Measurements from ENCODE around the gene POLRMT. TPM values are rescaled to one million over a fixed set of nuclear protein-coding genes. Genes with fewer than 3 reads are reported as not detected.

POLRMT gene
- total RNA-seq, 1 experiment from 2014 or later: 104 TPM

- Histone ChIP-seq H2AFZ (ENCODE audit: low read length) (no peak overlapping the region), H3K4me2 (ENCODE audit: insufficient read depth, insufficient read length, low read length) (peak overlapping the region; percentile 48), H3K27me3 (ENCODE audit: insufficient read depth, low read length) (no peaks in the 10 kb centered on the region; the same call in 1 of the 2 replicates), H2BK120ac (ENCODE audit: low read depth, low read length, poor library complexity, severe bottlenecking) (no peak overlapping the region), H2BK12ac (ENCODE audit: insufficient read length, low read depth, low read length) (no peak overlapping the region), H4K8ac (replicated peaks; ENCODE audit: insufficient read length, low read depth, low read length) (no peak overlapping the region), H3K27ac (ENCODE audit: insufficient read length, low read depth, low read length) (no peak overlapping the region), H3K79me1 (ENCODE audit: insufficient read depth, low read depth, low read length, poor library complexity, severe bottlenecking) (no peaks in the 10 kb centered on the region), H3K14ac (ENCODE audit: insufficient read depth, low read length) (no peak overlapping the region), H3K9me3 (ENCODE audit: control insufficient read depth, low read depth, low read length) (no peaks in the 10 kb centered on the region), H3K79me2 (ENCODE audit: insufficient read depth, low read length) (no peaks in the 10 kb centered on the region), H4K20me1 (ENCODE audit: control insufficient read depth, insufficient read depth, insufficient read length) (peaks cover 1% of the 10 kb centered on the region), H4K5ac (ENCODE audit: insufficient read length, low read depth, low read length) (no peak overlapping the region), H4K91ac (ENCODE audit: insufficient read length, low read depth, low read length) (no peak overlapping the region), H3K56ac (ENCODE audit: insufficient read length, low read depth, low read length) (no peak overlapping the region), H2BK5ac (ENCODE audit: insufficient read length, low read length) (no peak overlapping the region), H3K9ac (ENCODE audit: extremely low read depth, insufficient read length, low read length) (no peak overlapping the region), H2AK5ac (ENCODE audit: insufficient read length, low read length) (no peak overlapping the region), H3T11ph (ENCODE audit: low read length) (no peak overlapping the region), H3K4me1 (ENCODE audit: insufficient read depth, low read length) (no peaks in the 10 kb centered on the region; the same call in 1 of the 2 replicates), H3K18ac (ENCODE audit: insufficient read length, low read depth, low read length) (no peak overlapping the region), H3K23me2 (ENCODE audit: insufficient read length, low read depth, low read length, poor library complexity, severe bottlenecking) (peaks cover 4% of the 10 kb centered on the region), H3K23ac (ENCODE audit: insufficient read length, low read depth, low read length) (no peak overlapping the region), H2BK20ac (ENCODE audit: low read depth, low read length, poor library complexity, severe bottlenecking) (no peak overlapping the region), H3K4ac (ENCODE audit: low read depth, low read length) (no peak overlapping the region), H2BK15ac (ENCODE audit: low read depth, low read length) (no peak overlapping the region)
- no peak for TF ChIP-seq CTCF (conservative IDR thresholded peaks at IDR 0.05)
- Mint-ChIP-seq H3K9me3 (0 out of 5 replicates have a peak, but pooled peaks cover 0 to 3% of the 10 kb centered on the region in 2 experiments), H3K27ac (peak overlapping the region in 1 of 3 experiments; percentile 74; a peak in 1 of 7 replicates), H3K4me3 (peak overlapping the region; percentile 54 to 77; a peak in 4 of 5 replicates), H3K4me1 (peaks cover 4 to 10% of the 10 kb centered on the region in 2 experiments; a peak in 3 of 4 replicates), H3K27me3 (ENCODE audit: low read depth) (peaks cover 29% of the 10 kb centered on the region), H3K36me3 (ENCODE audit: insufficient read depth in 1 of 3, low read depth in 3 of 3) (no peaks in the 10 kb centered on the region)
- WGBS (ENCODE audit: extremely low coverage, insufficient read length, low lambda C conversion rate): no CpG with 5 or more reads among the region's 17 CpGs
- DNase-seq: no peak
Measured at GRCh38 chr19:638906-639252, 5.5 kb upstream of the POLRMT start.
